HG03439 (cell line): ENCODE results near the gene AHCY.
A peak's percentile ranks its signal among the peaks of the same experiment; 100 is the strongest.
"Not testable (repeated sequence)": the region's sequence is repeated elsewhere in the genome, so short reads cannot be mapped to it uniquely, and the experiment has no call there.

Experiments
- ATAC-seq: cut with Tn5 transposase; IDR thresholded peaks from one replicate; pipeline ENCODE4 v1.9.1; 2021; ENCODE audit warnings: mild to moderate bottlenecking, moderate library complexity; ENCODE audit not compliant: unreplicated experiment

Gene AHCY

DNA sequence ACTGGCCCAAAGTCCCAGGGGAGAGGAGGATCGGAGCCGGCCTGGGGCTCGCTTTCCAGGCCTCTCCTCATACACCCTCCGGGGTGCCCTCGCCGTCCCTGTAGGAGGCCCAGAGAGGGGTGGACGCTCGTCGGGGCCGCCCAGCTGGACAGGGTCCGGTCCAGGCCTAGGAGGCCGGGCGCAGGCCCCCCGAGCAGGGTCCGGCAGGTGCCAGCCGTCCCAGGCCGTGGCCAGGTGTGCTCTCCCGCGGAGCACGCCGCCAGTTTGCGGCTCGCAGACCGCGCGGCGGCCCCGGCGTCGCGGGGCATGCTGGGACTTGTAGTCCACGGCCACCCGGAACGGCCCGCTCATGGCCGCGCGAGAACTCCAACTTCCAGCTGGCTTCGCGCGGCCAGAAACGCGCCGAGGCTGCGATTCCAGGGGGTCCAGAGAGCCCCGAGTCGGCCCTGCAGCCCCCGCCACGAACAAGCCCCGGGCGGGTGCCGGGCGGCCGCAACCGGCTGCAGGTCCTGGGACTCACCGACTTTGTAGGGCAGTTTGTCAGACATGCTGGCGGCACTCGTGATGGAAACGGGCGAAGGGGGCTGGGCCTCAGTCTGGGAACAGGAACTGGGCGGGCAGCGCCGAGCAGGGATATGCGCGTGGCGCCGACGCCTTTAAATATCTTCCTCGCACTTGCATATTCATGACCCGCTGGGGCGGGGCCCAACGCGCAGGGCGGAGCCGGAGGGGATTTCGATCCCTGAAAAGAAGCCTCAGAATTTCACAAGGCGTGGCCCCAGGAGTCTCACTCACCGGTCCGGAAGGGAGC, at the start of gene AHCY:
Gene AHCY (minus strand): TSS at position 633 of the 811 bp plus-strand sequence. CDS start 85 bp downstream, at position 548.
- ATAC-seq, result peak; percentile 86

DNA sequence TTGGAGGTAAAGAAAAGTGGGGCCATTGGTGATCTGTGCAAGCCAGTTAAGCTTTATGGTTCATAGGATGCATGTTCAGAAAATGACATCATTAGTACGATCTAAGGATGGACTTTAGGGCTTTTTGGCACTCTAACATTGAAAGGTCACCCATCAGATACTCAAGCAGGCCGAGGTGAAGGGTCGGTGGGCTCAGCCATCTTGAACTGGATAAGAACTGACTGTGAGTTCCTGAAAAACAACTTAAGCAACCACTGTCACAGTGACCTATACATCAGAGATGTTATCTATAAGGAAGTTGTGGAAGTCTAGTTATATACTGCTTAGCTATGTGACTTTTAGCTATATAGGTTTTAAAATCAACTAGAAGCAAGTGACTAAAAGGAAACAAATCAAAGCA, 46.9 kb upstream of the AHCY start:
- ATAC-seq, result no peak

DNA sequence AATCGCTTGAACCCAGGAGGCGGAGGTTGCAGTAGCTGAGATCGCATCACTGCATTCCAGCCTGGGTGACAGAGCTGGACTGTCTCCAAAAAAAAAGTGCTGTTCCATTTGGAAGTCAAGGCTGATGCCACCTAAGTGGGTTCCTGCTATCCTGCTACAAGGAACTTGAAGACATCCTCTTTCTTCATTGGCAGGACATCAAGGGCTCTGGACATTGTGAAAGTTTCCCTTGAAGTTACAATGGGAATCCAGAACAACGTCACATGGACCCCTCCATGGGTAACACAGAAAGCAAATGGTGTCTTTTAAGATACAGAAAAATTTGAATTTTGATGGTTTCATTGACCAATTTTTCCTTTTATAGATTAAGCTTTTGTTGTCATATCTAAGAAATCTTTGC, 44.4 kb upstream of the AHCY start:
- ATAC-seq, result no peak

DNA sequence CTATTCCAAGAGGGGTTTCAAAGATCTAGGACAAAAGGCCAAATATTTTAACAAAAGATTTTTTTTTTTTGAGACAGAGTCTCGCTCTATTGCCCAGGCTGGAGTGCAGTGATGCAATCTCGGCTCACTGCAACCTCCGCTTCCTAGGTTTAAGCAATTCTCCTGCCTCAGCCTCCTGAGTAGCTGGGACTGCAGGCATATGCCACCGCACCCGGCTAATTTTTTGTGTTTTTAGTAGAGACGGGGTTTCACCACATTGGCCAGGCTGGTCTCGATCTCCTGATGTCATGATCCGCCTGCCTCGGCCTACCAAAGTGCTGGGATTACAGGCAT, 43.3 kb upstream of the AHCY start:
- not testable (repeated sequence) for ATAC-seq

- not testable (repeated sequence) for ATAC-seq
These were observed 42.8 kb upstream of the AHCY start for GRCh38 chr20:34345839-34346532.

DNA sequence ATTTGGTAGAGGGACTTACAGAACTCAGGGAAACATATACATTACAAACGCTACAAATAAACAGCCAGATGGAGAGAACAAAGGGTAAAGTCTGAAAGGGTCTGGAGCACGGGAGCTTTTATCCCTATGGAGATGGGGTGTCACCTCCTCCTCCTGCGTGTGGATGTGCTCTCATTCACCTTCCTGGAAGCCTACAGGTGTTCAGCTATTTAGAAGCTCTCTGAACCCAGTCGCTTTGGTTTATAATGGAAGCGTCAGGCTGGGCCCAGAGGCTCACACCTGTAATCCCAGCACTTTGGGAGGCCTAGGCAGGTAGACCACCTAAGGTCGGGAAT, 42.2 kb upstream of the AHCY start:
- no peak for ATAC-seq

GRCh38 chr20:34344238-34344637, 41.1 kb upstream of the AHCY start:
- ATAC-seq, result no peak

DNA sequence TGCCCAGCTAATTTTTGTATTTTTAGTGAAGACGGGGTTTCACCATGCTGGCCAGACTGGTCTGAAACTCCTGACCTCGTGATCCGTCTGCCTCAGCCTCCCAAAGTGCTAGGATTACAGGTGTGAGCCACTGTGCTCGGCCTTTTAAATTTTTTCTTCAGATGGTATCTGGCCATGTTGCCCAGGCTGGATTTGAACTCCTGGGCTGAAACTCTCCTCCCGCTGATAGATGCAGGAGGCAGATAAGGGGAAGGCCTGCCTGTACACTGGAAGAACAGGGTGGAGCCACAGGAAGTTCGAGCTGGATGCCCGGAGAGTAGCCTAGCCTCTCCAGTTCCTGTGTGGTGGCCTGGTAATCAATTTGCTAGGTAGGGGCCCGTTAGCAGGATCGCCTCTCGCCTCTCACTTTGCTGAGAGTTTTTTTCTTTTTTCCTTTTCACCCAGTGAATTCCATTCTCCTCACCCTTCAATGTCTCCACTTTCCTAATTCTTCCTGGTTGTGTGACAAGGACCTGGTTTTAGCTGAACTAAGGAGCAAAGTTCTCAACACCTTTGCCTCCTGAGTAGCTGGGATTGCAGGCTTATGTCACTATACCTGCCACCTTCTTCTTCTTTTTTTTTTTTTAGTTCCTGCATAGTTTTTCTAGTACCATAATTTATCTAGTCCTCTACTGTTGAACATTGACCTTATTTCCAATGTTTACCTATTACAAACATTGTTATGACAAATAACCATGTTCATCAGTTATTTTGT, 40.5 kb upstream of the AHCY start:
- no peak for ATAC-seq

DNA sequence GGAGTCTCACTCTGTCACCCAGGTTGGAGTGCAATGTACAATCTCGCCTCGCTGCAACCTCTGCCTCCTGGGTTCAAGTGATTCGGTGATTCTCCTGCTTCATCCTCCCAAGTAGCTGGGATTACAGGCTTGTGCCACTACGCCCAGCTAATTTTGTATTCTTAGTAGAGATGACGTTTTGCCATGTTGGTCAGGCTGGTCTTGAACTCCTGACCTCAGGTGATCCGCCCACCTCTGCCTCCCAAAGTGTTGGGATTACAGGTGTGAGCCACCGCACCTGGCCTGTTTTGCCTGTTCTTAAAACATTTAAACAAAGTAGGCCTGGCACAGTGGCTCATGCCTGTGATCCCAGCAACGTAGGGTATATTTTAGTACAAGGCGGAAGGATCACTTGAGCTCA, 38.0 kb upstream of the AHCY start:
- ATAC-seq, result not testable (repeated sequence)

GRCh38 chr20:34340726-34341125, 37.6 kb upstream of the AHCY start:
- not testable (repeated sequence) for ATAC-seq

- ATAC-seq, result peak; percentile 70
These were observed 35.0 kb upstream of the AHCY start for GRCh38 chr20:34337982-34338726.

- ATAC-seq, result no peak
These were observed 34.4 kb upstream of the AHCY start for GRCh38 chr20:34337544-34337943.

- no peak for ATAC-seq
These were observed 31.7 kb upstream of the AHCY start for GRCh38 chr20:34334654-34335407.

DNA sequence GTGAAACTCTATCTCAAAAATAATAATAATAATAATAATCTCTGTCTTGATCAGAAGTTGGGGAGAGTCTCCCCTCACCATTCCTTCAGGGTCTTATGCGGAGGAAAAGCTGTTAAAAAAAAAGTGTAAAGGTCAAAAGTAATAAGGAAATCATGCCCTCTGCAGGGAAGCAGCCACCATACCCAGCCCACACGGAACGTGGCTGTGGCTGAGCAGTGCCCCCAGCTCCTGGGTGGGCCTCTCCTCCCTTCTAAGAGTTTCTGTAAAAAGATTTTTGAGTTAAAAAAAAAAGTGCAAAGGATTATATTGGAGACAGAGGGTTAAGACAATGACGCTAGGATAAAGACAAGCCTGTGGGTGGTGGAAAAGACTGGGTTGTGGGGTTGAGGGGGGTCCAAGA, 30.6 kb upstream of the AHCY start:
- no peak for ATAC-seq

DNA sequence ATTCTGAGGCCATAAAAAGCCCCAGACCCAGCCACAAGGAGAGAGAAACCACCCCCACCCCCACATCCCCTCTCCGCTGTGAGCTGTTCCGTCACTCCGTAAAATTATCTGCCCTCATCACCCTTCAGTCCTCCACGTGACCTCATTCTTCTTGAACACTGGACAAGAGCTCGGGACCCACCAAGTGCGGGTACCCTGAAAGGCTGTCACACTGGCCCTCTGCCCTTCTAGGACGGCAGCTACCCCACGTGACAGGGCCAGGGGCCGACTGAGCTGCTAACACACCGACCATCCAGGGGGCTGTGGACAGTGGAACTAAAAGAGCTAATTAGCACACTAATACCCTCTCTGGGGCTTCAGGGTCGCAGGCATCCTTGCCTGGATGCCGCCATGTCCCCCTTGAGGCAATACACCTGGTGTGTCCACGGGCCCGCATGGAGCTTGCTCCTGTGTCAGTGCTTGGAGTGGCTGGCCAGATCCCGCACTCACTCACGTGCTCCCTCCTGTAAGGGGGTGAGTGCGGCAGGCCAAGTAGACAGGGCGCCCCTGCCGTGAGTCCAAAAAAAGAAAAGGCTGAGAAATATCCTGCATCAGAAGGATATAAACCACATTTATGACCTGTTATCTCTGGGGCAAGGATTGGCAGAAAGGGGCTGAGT, 29.2 kb upstream of the AHCY start:
- no peak for ATAC-seq

- ATAC-seq, result no peak
These were observed 28.7 kb upstream of the AHCY start for GRCh38 chr20:34331838-34332237.

DNA sequence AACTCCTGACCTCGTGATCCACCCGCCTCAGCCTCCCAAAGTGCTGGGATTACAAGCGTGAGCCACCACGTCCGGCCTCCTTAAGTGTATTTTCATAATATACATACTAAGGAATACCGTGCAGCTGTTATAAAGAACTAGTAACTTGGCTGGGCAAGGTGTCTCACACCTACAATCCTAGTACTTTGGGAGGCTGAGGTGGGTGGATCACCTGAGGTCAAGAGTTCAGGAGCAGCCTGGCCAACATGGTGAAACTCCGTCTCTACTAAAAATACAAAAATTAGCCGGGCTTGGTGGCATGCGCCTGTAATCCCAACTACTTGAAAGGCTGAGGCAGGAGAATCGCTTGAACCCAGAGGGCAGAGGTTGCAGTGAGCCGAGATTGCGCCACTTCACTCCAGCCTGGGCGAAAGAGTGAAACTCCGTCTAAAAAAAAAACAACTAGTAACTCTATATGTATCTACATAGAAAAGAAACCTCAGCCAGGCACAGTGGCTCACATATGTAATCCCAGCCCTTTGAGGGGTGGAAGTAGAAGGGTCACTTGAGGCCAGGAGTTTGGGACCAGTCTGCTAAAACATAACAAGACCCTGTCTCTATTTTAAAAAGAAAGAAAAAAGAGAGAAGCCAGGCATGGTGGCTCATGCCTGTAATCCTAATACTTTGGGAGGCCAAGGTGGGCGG, 27.8 kb upstream of the AHCY start:
- ATAC-seq, result not testable (repeated sequence)

- no peak for ATAC-seq
These were observed 25.9 kb upstream of the AHCY start for GRCh38 chr20:34328928-34329677.

- not testable (repeated sequence) for ATAC-seq
These were observed 25.1 kb upstream of the AHCY start for GRCh38 chr20:34328207-34328606.
